Loucy (cell line): Measurements from ENCODE around the gene KLF18.
A peak's percentile ranks its signal among the peaks of the same experiment; 100 is the strongest.

ENCODE experiments used
- H2AFZ ChIP-seq: fragments of 200-600 bp; sonication (generic); 2 replicates; pipeline ENCODE4 v1.6.0; 2016; ENCODE audit warnings: antibody characterized with exemption, mild to moderate bottlenecking, low read length, moderate library complexity
- H3F3A ChIP-seq: fragments of 200-600 bp; 2 replicates; pipeline ENCODE4 v1.6.0; 2016; ENCODE audit warnings: antibody characterized with exemption, low read depth, mild to moderate bottlenecking
- H3K27me3 ChIP-seq: fragments of 200-600 bp; sonication (generic); 2 replicates; pipeline ENCODE4 v1.6.1; 2014; ENCODE audit warnings: low read length, mild to moderate bottlenecking; ENCODE audit not compliant: insufficient read depth, poor library complexity, severe bottlenecking
- H3K36me3 ChIP-seq: fragments of 200-600 bp; sonication (generic); 2 replicates; pipeline ENCODE4 v1.6.1; 2016; ENCODE audit warnings: low read length; ENCODE audit not compliant: insufficient read depth
- H3K4me1 ChIP-seq: fragments of 200-600 bp; sonication (generic); 2 replicates; pipeline ENCODE4 v1.5.1; 2014; ENCODE audit warnings: low read length, mild to moderate bottlenecking; ENCODE audit not compliant: insufficient read depth, poor library complexity, severe bottlenecking
- H3K4me2 ChIP-seq: fragments of 200-600 bp; sonication (generic); 2 replicates; pipeline ENCODE4 v1.6.0; 2014; ENCODE audit warnings: antibody characterized with exemption, low read length, low read depth, mild to moderate bottlenecking; ENCODE audit not compliant: poor library complexity, severe bottlenecking
- H3K4me3 ChIP-seq: fragments of 200-600 bp; sonication (generic); 2 replicates; pipeline ENCODE4 v1.5.1; 2014; ENCODE audit warnings: low read length, mild to moderate bottlenecking, mixed read lengths; ENCODE audit not compliant: poor library complexity, severe bottlenecking
- H3K79me2 ChIP-seq: fragments of 200-600 bp; sonication (generic); 2 replicates; pipeline ENCODE4 v1.6.1; 2014; ENCODE audit warnings: low read length; ENCODE audit not compliant: insufficient read depth
- H3K9ac ChIP-seq: fragments of 200-600 bp; sonication (generic); 2 replicates; pipeline ENCODE4 v1.6.0; 2014; ENCODE audit warnings: mild to moderate bottlenecking, low read depth, low read length, moderate library complexity; ENCODE audit not compliant: poor library complexity, severe bottlenecking
- H3K9me2 ChIP-seq: fragments of 200-600 bp; sonication (generic); replicated peaks from 2 replicates; pipeline ENCODE4 v1.6.1; 2016; ENCODE audit warnings: low read depth, low read length, mixed read lengths
- H3K9me3 ChIP-seq: fragments of 200-600 bp; sonication (generic); 2 replicates; pipeline ENCODE4 v1.6.1; 2014; ENCODE audit warnings: mild to moderate bottlenecking, antibody characterized with exemption, low read length, low read depth; ENCODE audit not compliant: insufficient read depth
- H4K20me1 ChIP-seq: fragments of 200-600 bp; sonication (generic); 2 replicates; pipeline ENCODE4 v1.6.0; 2014; ENCODE audit warnings: antibody characterized with exemption, low read length, mild to moderate bottlenecking; ENCODE audit not compliant: insufficient read depth, poor library complexity, severe bottlenecking
- EZH2phosphoT487 ChIP-seq: fragments of 200-600 bp; IDR thresholded peaks from 2 replicates; pipeline ENCODE4 v1.6.1; 2018; ENCODE audit warnings: antibody characterized with exemption, mild to moderate bottlenecking, moderate library complexity, borderline replicate concordance
- TF ChIP-seq, protein P1 (sequence below): fragments of 200-600 bp; sonication (generic); conservative IDR thresholded peaks from 2 replicates; pipeline ENCODE4 v1.5.1; 2014; ENCODE audit warnings: mild to moderate bottlenecking, antibody characterized with exemption, low read length

Gene KLF18

DNA sequence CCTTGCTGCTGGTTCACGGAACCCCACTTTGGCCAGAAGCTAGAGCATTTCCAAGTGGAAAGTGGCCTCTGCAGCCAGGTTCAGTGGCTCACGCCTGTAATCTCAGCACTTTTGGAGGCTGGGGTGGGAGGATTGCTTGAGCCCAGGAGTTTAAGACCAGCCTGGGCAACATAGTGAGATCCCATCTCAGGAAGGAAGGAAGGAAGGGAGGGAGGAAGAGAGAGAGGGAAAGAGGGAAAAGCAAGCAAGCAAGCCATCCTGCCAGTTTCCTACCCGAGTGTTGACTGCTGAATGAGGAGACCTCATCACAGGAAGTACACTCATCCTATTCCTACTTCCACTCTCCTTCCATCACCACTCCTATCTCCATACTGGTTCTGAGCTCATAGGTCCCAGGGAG is 35.6 kb downstream of the KLF18 start:
- no peaks in the 10 kb centered on the region for H3K79me2 ChIP-seq
- no peaks in the 10 kb centered on the region for H3F3A ChIP-seq
- H2AFZ ChIP-seq, result no peak overlapping the region
- no peaks in the 10 kb centered on the region for H3K9me2 ChIP-seq
- H4K20me1 ChIP-seq, result no peaks in the 10 kb centered on the region
- no peak overlapping the region for H3K4me3 ChIP-seq
- H3K36me3 ChIP-seq, result no peaks in the 10 kb centered on the region
- no peaks in the 10 kb centered on the region for H3K9me3 ChIP-seq
- no peaks in the 10 kb centered on the region for H3K4me1 ChIP-seq
- no peak overlapping the region for H3K9ac ChIP-seq
- H3K4me2 ChIP-seq, result no peak overlapping the region
- TF ChIP-seq, protein P1, sequence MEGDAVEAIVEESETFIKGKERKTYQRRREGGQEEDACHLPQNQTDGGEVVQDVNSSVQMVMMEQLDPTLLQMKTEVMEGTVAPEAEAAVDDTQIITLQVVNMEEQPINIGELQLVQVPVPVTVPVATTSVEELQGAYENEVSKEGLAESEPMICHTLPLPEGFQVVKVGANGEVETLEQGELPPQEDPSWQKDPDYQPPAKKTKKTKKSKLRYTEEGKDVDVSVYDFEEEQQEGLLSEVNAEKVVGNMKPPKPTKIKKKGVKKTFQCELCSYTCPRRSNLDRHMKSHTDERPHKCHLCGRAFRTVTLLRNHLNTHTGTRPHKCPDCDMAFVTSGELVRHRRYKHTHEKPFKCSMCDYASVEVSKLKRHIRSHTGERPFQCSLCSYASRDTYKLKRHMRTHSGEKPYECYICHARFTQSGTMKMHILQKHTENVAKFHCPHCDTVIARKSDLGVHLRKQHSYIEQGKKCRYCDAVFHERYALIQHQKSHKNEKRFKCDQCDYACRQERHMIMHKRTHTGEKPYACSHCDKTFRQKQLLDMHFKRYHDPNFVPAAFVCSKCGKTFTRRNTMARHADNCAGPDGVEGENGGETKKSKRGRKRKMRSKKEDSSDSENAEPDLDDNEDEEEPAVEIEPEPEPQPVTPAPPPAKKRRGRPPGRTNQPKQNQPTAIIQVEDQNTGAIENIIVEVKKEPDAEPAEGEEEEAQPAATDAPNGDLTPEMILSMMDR, result no peak
- TF ChIP-seq EZH2phosphoT487, result no peak
- no peaks in the 10 kb centered on the region for H3K27me3 ChIP-seq

DNA sequence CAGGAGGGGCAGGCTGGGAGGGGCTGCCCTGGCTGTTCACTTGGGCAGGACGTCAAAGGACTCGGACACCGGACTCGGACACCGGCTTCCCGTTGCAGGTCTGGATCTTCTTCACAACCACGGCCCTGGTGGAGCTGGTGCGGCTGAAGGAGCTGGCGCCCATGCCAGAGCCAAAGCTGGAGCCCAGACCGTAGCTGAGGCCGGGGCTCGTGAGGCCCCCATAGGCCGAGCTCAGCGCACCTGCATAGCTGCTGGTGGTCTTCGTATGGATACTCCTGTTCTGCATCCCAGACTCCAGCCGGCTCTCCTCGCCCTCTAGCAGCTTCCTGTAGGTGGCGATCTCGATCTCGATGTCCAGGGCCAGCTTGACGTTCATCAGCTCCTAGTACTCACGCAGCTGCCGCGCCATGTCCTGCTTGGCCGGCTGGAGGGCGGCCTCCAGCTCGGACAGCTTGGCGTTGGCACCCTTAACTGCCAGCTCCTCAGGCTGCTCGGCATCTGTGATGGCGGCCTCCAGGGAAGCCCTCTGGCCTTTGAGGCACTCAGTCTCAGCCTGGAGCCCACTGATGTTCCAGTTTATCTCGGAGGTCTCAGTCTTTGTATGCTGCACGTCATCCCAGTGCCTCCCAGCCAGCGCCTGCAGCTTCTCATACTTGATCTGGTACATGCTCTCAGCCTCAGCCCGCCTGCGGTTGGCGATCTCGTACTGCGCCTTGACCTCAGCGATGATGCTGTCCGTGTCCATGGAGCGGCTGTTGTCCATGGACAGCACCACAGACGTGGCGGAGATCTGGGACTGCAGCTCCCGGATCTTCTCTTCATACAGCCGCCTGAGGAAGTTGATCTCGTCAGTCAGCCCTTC is 37.9 kb downstream of the KLF18 start:
- H3K9ac ChIP-seq, result no peak overlapping the region

DNA sequence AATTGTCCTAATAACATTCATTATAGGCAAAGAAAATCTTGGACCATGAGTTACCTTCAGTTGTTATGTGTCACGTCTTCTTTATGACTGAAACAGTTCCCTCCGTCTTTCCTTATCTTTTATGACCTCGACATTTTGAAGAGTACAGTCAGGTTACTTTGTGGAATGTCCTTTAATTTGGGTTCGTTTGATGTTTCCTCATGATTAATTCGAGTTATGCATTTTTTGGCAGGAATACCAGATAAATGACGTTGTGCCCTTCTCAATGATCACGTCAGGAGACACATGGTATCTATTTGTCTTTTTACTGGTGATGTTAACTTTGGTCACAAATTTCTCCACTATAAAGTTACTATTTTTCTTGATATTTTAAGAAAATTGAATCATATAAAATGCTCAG is 40.1 kb downstream of the KLF18 start:
- Histone ChIP-seq H4K20me1 (no peaks in the 10 kb centered on the region), H3K9me3 (no peaks in the 10 kb centered on the region), H3K9me2 (no peaks in the 10 kb centered on the region), H3K27me3 (no peaks in the 10 kb centered on the region), H3K4me2 (no peak overlapping the region), H3K4me1 (no peaks in the 10 kb centered on the region), H3K36me3 (no peaks in the 10 kb centered on the region), H3F3A (no peaks in the 10 kb centered on the region), H3K79me2 (no peaks in the 10 kb centered on the region), H3K4me3 (no peak overlapping the region), H3K9ac (no peak overlapping the region), H2AFZ (no peak overlapping the region)
- no peak for TF ChIP-seq EZH2phosphoT487
- TF ChIP-seq, protein P1, result no peak

More for the DNA sequence above, 37.9 kb downstream of the KLF18 start:
- no peaks in the 10 kb centered on the region for H3K79me2 ChIP-seq
- H3K27me3 ChIP-seq, result no peaks in the 10 kb centered on the region
- H3K36me3 ChIP-seq, result no peaks in the 10 kb centered on the region
- no peaks in the 10 kb centered on the region for H3K9me3 ChIP-seq
- H3K4me2 ChIP-seq, result no peak overlapping the region
- H4K20me1 ChIP-seq, result no peaks in the 10 kb centered on the region
- no peaks in the 10 kb centered on the region for H3K4me1 ChIP-seq
- no peaks in the 10 kb centered on the region for H3K9me2 ChIP-seq
- TF ChIP-seq, protein P1, result peak; percentile 52
- TF ChIP-seq EZH2phosphoT487, result no peak
- no peaks in the 10 kb centered on the region for H3F3A ChIP-seq
- H3K4me3 ChIP-seq, result no peak overlapping the region
- H2AFZ ChIP-seq, result no peak overlapping the region
